Right kidney (tissue), 1 donor: ENCODE measurements around the gene MAGI2.

Source experiments
- DNase-seq: peaks from one replicate; pipeline ENCODE4 v3.0.0-alpha.2; 2016

MAGI2 gene

DNA sequence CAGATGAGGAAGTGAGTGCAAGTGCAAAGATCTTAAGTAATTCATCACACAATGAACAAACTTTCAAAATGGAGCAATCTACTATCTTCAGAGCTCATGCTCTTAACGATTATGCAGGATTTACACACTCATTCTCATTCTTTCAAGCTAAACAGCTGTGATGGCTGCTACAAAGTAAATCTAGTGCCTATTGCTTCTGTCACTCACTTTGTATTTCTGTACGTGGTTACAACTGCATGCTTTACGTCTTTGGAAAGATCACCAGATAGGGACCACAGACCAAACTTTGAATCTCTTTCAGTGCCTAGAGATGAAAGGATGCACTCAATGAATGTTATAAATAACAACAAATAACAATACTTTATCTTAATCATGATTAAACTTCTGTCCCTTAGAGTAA lies 194.6 kb downstream of the MAGI2 start:
- DNase-seq: no peak

DNA sequence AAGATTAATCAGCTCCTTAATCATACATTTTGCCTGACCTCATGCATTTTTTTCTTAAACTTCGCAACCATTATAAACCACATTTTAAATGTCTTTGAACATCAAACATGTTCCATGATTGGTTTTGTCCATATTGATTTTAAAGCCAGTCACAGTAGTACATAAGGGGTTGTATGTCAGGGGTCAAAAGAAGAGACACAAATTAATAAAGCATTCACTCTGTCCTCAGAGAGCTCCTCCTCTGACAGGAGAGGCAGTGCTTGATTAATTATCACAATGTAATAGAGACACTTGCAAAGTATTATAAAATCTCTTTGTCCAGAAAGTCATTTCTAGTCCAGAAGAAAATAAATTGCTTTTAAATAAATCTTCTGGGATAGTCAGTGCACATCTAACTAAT lies 195.5 kb downstream of the MAGI2 start:
- DNase-seq: no peak

DNA sequence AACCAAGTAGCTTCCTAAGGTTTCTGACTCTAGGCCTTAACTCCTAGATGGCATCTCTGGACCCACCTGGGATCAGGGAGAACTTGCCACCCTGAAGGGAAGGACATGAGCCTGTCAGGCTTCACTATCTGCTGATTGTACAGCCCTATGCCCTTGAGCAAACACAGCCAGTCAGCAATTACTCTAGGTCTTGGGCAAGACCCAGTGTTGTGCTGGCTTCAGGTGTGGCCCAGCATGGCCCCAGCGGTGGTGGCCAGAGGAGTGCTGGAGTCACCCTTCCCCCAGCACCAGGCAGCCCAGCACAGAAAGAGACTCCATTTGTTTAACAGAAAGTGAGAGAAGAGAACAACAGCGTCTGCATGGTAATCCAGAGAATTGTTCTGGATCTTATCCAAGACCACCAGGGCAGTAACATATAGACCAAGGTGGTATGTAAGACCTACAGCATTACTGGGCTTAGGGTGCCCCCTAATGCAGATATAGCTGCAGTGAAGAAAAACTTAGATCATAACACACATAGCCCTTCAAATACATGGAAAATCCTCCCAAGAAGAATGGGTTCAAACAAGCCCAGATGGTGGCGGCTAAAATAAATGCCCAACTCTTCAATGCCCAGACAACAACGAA lies 207.7 kb downstream of the MAGI2 start:
- no peak for DNase-seq

DNA sequence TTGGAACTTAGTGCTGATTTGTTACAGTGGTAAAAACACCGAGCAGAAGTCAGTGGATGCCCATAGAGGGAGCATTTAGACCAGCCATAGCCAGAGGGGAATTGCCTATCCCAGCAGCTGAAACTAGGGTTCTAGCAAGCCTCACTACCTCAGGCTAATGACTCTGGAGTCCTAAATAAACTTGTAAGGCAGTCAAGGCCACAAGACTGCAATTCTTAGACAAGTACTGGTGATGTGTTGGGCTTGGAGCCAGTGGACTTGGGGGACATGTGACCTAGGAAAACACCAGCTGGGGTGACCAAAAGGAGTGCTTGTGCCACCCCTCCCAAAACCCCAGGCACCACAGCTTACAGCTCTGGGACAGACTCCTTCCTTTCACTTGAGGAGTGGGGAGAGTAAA lies 209.0 kb downstream of the MAGI2 start:
- DNase-seq: no peak

DNA sequence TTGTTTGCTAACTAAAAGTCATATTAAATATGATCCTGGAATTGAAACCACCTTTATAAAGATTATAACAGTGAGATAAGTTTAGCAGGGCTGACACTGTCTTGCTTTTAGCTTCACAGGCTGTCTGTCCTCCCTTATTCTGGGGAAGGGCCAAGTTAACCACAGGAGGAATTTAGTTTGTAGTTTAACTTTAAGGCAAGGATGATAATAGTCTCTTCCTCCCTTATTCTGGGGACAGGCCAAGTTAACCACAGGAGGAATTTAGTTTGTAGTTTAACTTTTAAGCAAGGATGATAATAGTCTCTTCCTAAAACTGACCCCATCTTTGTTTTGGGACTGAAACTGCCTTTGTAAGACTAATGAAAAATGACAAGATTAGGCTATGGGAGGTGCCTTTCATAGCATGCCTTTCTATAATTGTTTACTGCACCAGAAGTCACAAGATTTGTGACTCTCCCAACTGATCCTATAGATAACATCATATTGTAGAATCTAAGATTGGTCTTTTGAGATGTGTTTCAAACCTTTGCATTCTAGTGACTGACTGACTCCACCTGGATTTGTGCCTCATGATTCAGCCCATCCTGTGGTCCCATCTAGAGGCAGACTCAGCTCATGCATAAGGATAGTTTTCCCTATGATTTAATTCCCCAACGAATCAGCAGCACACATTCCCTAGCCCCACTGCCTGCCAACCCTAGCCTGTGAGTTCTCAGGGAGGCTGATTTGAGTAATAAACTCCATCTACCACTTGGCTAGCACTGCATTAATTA lies 212.0 kb downstream of the MAGI2 start:
- DNase-seq: no peak

DNA sequence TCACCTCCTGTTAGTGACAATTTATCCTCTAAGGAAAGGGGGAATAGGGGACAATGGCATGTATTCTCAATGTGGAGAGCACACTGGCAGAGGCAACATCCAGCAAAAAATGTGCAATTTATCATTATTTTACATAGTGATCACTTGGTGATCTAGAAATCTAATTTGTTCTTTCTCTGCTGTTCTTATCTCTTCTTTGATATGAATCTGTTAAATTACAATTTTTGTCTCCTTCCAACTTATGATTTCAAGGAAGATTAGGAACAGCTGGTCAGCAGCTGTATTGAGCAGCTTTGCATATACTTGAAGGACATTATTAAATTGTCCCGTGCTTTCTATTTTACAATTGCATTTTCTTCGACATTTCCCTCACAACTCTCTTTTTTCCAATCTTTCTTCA lies 213.1 kb downstream of the MAGI2 start:
- DNase-seq: no peak

DNA sequence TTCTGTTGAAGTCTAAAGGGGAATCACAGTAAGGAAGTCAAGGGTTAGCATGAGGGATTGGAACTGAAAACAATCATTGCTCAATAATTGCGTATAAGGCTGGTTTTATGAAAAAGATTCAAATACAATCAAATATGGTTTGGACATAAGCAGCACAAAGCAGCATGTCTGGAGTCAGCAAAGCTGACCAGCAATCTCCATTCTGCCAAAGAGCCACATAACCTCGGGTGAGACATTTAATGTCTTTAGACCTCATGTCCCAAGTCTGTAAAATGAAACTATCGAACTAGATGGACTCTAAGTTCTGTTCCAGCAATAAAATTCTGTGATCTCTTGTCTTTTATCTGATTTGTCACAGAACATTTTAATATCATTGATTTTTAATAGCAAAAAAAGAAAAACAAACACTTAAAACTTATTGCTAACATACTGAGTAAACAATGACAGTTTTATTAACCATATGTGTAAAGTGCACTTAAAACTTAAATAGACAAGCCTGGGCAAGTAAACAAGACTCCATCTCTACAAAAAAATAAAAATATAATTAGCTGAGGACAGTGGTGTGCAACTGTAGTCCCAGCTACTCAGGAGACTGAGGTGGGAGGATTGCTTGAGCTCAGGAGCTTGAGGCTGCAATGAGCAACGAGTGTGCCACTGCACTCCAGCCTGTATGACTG lies 217.0 kb downstream of the MAGI2 start:
- DNase-seq: no peak

DNA sequence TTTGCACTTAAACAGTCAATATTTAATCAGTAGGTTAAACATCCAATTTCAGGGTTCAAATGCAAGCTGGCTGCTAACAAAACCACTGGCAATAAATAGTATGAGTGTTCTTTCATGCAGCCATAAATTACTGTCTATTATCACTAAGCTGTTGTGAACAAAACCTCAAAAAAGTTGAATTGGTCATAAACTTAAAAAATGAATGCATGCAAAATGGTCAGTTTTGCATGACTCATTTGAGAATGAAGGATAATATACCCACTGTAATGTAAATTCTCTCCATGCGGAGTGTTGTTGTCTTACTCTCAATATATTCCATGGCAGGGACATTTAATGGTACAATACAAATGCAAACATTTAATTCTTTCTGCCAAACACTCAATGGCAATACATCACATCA lies 226.4 kb downstream of the MAGI2 start:
- DNase-seq: no peak

DNA sequence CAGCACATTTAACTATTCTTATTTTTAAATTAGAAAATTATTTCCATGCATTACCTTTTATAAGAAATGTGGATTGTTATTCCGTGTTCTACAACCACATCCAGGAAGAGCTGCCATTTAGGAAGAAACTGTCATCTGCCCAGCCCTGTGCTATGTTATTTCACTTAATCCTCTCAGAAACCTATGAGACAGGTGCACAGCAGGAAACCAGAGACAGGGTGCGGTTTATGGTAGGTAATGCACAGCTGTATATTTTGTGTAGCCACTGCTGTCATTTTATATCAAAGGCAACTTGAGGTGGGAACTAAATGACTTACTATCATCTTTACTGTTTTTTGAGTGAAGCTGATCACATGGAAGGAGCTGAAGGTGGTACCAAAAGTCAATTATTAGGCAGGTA lies 232.3 kb downstream of the MAGI2 start:
- no peak for DNase-seq

DNA sequence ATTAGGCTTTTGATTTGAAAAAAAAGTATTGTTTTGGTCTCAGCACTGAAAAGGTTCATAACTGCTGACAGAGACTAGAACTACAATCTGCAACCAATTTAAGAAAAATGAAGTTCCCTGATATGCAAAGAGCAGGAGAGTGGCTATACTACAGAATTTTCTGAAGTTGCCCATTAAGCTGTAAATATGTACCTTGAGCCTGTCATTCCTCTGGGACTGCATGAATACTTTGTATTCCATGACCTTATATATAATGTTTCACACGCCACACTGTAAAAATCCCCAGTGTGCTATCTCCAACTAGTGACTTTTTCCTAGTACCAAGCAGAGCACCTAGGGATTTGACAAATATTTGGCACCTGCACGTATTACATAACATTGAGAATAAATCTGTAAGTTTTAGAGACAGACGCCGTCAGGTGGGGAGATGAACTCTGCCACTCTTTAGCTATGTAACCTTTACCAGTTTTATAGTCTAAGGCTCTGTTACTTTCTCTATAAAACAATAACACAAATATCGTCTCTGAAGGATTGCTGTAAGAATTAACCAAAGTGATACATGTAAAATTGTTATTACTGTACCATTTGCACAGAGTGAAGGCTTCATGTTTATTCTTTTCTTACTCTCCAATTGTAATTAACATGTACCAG lies 235.4 kb downstream of the MAGI2 start:
- DNase-seq: no peak

DNA sequence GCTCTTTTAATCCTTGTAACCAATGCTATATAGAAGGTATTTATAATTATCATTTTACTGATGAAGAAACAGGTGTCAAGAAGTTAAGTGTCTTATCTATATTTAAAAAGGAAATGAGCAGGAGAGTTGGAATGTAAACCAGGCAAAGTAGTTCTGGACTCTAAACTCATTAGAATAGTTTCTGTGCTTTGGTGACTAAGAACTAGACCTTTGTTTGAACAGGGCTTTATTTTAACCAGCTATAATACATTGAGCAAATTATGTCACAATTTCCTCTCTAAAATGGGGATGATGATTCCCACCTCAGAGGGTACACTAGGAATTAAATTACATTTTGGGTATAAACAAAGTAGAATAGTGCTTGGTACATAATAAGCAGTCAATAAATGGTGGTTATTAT lies 236.0 kb downstream of the MAGI2 start:
- no peak for DNase-seq

DNA sequence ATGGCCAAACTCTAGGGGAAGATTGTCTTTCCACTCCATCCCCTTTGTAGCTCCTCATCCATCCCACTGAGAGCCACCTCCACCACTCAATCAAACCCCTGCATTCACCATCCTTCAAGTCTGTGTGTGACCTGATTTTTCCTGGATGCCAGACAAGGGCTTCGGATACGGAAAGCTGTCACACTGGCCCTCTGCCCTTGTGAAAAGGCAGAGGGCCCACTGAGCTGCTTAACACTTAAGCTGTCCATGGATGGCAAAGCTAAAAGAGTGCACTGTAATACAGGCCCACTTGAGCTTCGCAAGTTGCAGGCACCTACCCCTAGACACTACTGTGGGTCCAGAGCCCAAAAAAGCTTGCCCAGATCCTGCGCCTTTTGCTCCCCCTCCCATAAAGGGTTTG lies 237.2 kb downstream of the MAGI2 start:
- no peak for DNase-seq

DNA sequence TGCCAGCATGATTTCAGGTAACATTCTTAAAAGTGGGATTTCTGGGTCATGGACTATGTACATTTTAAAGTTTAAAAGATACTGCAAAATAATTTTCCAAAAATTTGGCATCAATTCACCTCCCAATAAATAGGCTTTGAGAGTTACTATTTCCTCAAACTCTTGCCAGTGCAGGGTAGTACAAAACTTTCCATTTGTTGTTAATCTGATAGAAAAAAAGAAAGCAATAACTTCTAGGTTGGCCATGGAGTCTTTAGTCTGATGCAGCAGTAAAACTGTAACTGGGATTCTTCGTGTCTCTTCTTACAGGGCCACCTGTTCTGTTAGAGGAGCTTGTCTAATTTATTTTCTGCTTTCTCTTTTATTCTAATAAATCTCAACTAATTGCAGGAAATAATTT lies 241.1 kb downstream of the MAGI2 start:
- no peak for DNase-seq

DNA sequence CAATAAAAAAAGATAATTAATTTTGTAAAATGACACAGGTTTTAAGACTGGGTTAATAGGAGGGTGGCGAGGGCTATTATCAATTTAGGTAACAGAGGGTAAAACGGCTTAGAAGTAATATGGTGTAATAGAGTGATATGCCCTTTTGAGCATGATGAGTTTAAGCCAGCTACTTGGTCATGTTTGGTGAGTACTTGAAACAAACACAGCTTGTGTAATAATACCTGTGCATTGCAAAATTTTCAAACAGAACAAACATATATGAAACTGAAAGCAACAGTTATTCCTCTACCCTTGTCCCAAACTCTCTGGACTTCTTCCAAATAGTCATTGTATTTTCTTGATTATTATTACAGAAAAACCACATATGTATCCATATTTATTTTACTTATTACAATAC lies 241.7 kb downstream of the MAGI2 start:
- no peak for DNase-seq

DNA sequence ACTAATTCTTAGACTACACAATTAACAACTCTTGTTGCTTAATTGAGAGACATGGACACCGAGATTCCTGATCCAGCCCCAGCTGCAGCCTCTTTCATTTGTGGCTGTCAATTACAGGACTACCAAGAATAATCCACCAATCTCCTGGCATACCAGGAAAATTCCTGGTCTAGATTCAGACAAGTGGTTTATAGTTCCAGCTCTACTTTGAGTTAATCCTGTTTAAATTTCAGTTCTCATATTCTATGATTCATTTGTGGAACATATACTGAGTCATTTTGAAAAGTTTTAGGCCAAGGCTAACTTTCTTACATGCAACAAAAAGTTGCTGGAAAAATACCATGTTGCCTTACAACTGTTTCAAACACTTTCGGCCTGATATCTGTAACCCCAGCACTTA lies 253.5 kb downstream of the MAGI2 start:
- DNase-seq: no peak

DNA sequence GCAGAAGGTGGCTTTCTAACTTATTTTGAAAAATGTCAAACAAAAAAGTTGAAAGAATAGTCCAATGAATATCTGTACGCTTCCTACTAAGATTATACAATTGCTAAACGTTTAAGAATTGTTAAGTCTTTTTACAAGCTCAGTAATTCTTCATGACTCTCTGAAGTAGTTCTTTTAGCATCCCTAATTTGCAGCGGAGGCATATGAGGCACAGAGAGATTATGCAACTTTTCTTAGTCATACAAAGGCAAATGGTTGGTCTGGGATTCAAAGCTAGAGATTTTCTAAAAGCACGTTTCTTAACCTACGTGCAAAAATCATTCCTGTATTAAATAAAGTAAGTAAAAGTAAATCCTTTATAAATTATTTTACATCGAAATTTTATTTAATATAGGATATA lies 254.2 kb downstream of the MAGI2 start:
- no peak for DNase-seq

DNA sequence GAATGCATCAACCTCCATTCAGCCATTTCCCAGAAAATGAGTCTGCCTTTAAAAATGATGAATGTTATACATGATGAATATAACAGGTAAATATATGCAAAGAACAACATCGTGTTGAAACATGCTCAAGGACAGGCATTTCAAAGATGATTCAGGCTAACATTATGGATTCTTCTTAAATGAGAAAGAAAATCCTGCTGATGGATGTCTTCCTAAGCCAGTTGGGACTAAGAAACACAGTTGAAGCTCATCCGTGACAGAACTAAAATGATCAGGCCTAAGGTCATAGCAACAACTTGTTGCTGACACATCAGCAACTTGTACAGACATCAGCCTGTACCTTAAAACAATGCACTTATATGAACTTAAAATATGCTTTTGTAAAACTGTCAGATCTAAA lies 267.9 kb downstream of the MAGI2 start:
- no peak for DNase-seq

DNA sequence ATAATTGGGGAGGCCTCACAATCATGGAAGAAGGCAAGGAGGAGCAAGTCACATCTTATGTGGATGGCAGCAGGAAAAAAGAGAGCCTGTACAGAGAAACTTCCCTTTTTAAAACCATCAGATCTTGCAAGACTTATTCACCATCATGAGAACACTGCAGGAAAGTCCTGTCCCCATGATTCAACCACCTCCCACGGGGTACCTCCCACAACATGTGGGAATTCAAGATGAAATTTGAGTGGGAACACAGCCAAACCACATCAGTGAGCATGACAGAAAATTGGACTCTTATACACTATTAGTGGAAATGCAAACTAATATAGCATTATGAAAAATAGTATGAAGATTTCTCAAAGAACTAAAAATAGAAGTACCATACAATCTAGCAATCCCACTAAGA lies 271.2 kb downstream of the MAGI2 start:
- no peak for DNase-seq

DNA sequence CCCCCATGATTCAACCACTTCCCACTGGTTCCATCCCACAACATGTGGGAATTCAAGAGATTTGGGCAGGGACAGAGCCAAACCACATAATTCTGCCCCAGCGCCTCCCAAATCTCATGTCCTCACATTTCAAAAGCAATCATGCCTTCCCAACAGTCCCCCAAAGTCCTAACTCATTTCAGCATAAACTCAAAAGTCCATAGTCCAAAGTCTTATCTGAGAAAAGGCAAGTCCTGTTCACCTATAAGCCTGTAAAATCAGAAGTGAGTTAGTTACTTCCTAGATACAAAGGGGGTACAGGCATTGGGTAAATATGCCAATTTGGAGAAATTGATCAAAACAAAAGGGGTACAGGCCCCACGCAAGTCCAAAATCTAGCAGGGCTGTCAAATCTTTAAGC lies 272.9 kb downstream of the MAGI2 start:
- no peak for DNase-seq

DNA sequence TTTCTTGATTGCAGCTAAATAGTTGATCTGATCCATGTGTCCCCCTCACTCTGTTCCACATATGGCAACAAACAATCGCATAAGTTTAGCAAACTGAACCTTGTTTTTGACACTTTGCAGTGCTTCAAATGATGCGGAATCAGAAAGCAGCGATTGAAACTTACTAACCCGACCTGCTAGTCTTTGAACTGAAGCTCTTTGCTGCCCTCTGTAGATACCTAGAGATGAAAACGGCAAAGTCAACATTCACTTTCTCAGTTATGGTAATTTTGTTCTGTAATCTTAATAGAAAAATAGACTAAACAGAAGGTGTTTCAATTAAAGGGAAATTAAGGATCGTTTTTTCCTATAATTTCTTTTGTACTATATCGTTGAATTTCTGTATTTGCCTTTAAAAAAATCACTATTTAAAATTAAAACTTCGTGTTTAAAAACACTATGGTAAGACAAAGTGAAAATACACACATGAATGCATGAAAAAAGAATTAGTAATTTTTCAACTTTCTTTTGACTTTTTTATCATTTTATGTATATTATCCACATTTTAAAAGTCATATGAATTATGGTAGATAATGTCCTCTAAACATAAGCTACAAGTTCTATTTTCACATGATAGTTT lies 276.5 kb downstream of the MAGI2 start:
- no peak for DNase-seq

DNA sequence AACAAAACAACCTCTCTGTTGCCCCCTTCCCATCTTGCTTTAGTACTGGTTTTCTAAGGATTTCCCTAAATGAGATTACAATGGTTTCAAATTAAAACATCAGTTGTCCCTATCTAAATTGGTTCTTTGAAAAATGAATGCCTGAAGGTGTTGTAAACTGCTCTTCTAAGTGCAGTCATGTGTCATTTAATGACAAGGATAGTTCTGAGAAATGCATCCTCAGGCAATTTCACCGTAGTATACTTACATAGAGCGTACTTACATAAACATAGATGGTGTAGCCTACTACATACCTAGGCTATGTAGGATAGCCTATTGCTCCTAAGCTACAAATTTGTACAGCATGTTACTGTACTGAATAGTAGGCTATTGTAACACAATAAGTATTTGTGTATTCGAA lies 278.1 kb downstream of the MAGI2 start:
- DNase-seq: no peak

DNA sequence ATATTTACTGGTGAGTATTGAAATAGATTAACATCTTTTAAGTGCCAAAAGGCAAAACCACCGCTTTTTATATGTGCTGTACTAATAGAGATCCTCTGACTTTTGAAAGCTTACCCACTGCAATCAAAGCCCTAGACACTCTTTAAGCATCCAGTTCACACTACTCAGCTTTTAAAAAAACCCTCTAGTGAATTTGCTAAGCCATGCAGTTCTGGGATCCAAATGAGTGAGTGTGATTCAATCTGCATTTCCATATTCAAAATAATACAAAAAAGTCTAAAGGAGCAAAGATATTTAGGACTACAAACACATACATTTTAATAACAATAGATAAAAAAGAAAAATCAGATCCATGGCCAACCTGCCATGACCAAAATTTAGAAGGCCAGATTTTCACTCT lies 288.2 kb downstream of the MAGI2 start:
- no peak for DNase-seq
